Stimulated activated CD4-positive, alpha-beta T cell treated with anti-CD3 and anti-CD28 coated beads, Interleukin-12 subunit alpha, Interleukin-12 subunit beta, amount 100 ng/mL, for 24 hours (primary cell): Measurements from ENCODE around the gene EHF.
"Not testable (repeated sequence)": the region's sequence is repeated elsewhere in the genome, so short reads cannot be mapped to it uniquely, and the experiment has no call there.

Experiments used
- DNase-seq, 2 experiments: peaks; one replicate each; pipeline ENCODE4 v3.0.0-alpha.2; 2020; ENCODE audit warnings: low read depth in 2 of 2

EHF gene

GRCh38 chr11:34668583-34669053 lies 47.7 kb downstream of the EHF start:
- DNase-seq, result no peak

GRCh38 chr11:34669458-34669857 lies 48.6 kb downstream of the EHF start:
- no peak for DNase-seq

- DNase-seq, result no peak
Measured at GRCh38 chr11:34671117-34671516, 50.2 kb downstream of the EHF start.

GRCh38 chr11:34671946-34672345 lies 51.1 kb downstream of the EHF start:
- no peak for DNase-seq

GRCh38 chr11:34674038-34674437 lies 53.1 kb downstream of the EHF start:
- no peak for DNase-seq

- DNase-seq, result no peak
Measured at GRCh38 chr11:34676227-34676626, 55.3 kb downstream of the EHF start.

- DNase-seq, result no peak
Measured at GRCh38 chr11:34679681-34680080, 58.8 kb downstream of the EHF start.

- DNase-seq, result no peak
Measured at GRCh38 chr11:34680206-34680605, 59.3 kb downstream of the EHF start.

- no peak for DNase-seq
Measured at GRCh38 chr11:34680918-34681586, 60.2 kb downstream of the EHF start.

GRCh38 chr11:34682825-34683224 lies 61.9 kb downstream of the EHF start:
- DNase-seq, result no peak

- no peak for DNase-seq
Measured at GRCh38 chr11:34683396-34683795, 62.5 kb downstream of the EHF start.

GRCh38 chr11:34685864-34686263 lies 65.0 kb downstream of the EHF start:
- DNase-seq, result no peak

- DNase-seq, result not testable (repeated sequence)
Measured at GRCh38 chr11:34692299-34692698, 71.4 kb downstream of the EHF start.

GRCh38 chr11:34696862-34697261 lies 76.0 kb downstream of the EHF start:
- no peak for DNase-seq

- no peak for DNase-seq
Measured at GRCh38 chr11:34706709-34707461, 86.0 kb downstream of the EHF start.

GRCh38 chr11:34707462-34707840 lies 86.6 kb downstream of the EHF start:
- no peak for DNase-seq
